HepG2 (cell line): ENCODE data around the gene HACD2. TPM values are rescaled to one million over a fixed set of nuclear protein-coding genes. Genes with fewer than 3 reads are reported as not detected.

Source experiments
- ARHGAP35 ChIP-seq: sonication (generic); formaldehyde crosslinking; IDR thresholded peaks from 2 replicates; pipeline ENCODE4 v1.9.0; 2022; ENCODE audit warnings: mild to moderate bottlenecking, inconsistent platforms, moderate library complexity, missing genetic modification reagents, borderline replicate concordance
- BORCS8-MEF2B ChIP-seq: sonication (generic); formaldehyde crosslinking; IDR thresholded peaks from 2 replicates; pipeline ENCODE4 v1.8.0; 2022; ENCODE audit warnings: mild to moderate bottlenecking, missing genetic modification reagents
- CBX2 ChIP-seq, 2 experiments: fragments of 200-600 bp in 1 of 2; sonication (generic); formaldehyde crosslinking in 1 of 2; IDR thresholded peaks; 2 replicates each; pipeline versions ENCODE4 v1.7.0 to v1.8.1; 2018 to 2022; ENCODE audit warnings: low read depth in 2 of 2, low read length in 1 of 2, mild to moderate bottlenecking in 1 of 2, missing genetic modification reagents in 1 of 2
- DPF2 ChIP-seq: sonication (generic); formaldehyde crosslinking; IDR thresholded peaks from 2 replicates; pipeline ENCODE4 v1.4.0; 2020; ENCODE audit warnings: mild to moderate bottlenecking, low read depth, missing genetic modification reagents, borderline replicate concordance
- E2F1 ChIP-seq: sonication (generic); formaldehyde crosslinking; IDR thresholded peaks from 2 replicates; pipeline ENCODE4 v1.5.0; 2020; ENCODE audit warnings: missing genetic modification reagents
- EZH2 ChIP-seq: conservative IDR thresholded peaks from 2 replicates; pipeline ENCODE4 v1.6.1; 2012; ENCODE audit warnings: mild to moderate bottlenecking, low read depth, low read length, moderate library complexity
- KLF9 ChIP-seq: IDR thresholded peaks from 2 replicates; pipeline ENCODE4 v1.6.1; 2016; ENCODE audit warnings: low read depth
- NFATC3 ChIP-seq: sonication (generic); formaldehyde crosslinking; IDR thresholded peaks from 2 replicates; pipeline ENCODE4 v1.5.1; 2020; ENCODE audit warnings: mild to moderate bottlenecking, missing genetic modification reagents
- PHF5A ChIP-seq: IDR thresholded peaks from one replicate; pipeline ENCODE4 v1.6.1; 2018; ENCODE audit warnings: low read depth, missing genetic modification reagents; ENCODE audit not compliant: unreplicated experiment
- PRPF4 ChIP-seq: fragments of 200-400 bp; formaldehyde crosslinking; IDR thresholded peaks from 2 replicates; pipeline ENCODE4 v1.6.1; 2016; ENCODE audit warnings: low read length, low read depth; ENCODE audit not compliant: poor library complexity, severe bottlenecking
- RFX3 ChIP-seq: IDR thresholded peaks from 2 replicates; pipeline ENCODE4 v1.6.1; 2016; ENCODE audit warnings: missing biosample characterization, missing genetic modification reagents
- SIN3B ChIP-seq: fragments of 150-350 bp; IDR thresholded peaks from 2 replicates; pipeline ENCODE4 v1.6.1; 2014; ENCODE audit warnings: low read length
- SP140L ChIP-seq: sonication (generic); formaldehyde crosslinking; IDR thresholded peaks from 2 replicates; pipeline ENCODE4 v1.4.0; 2020; ENCODE audit warnings: missing genetic modification reagents, borderline replicate concordance
- XBP1 ChIP-seq: sonication (generic); formaldehyde crosslinking; IDR thresholded peaks from 2 replicates; pipeline ENCODE4 v1.5.0; 2020; ENCODE audit warnings: missing genetic modification reagents
- ZBTB20 ChIP-seq: sonication (generic); formaldehyde crosslinking; IDR thresholded peaks from 2 replicates; pipeline ENCODE4 v1.8.1; 2023; ENCODE audit warnings: missing genetic modification reagents, low read depth, mild to moderate bottlenecking, borderline replicate concordance
- ZFP36 ChIP-seq: fragments of 150-350 bp; IDR thresholded peaks from 2 replicates; pipeline ENCODE4 v1.6.1; 2018; ENCODE audit warnings: borderline replicate concordance, low read length, low read depth; ENCODE audit not compliant: partially characterized antibody
- ZNF207 ChIP-seq: fragments of 450-650 bp; IDR thresholded peaks from 2 replicates; pipeline ENCODE4 v1.6.1; 2016; ENCODE audit warnings: antibody characterized with exemption, borderline replicate concordance
- ZNF557 ChIP-seq: sonication (generic); formaldehyde crosslinking; IDR thresholded peaks from 2 replicates; pipeline ENCODE4 v1.4.0; 2020; ENCODE audit warnings: missing genetic modification reagents
- ZNF670 ChIP-seq: sonication (generic); formaldehyde crosslinking; IDR thresholded peaks from 2 replicates; pipeline ENCODE4 v1.8.0; 2022; ENCODE audit warnings: mild to moderate bottlenecking, missing genetic modification reagents, borderline replicate concordance
- ZNF800 ChIP-seq: sonication (generic); formaldehyde crosslinking; IDR thresholded peaks from 2 replicates; pipeline ENCODE4 v1.4.0; 2020; ENCODE audit warnings: missing genetic modification reagents
- polyA plus RNA-seq, 8 experiments: library from polyadenylated mRNA; depleted of rRNA in 3 of 8; stranded (reverse) in 7 of 8; unstranded in 1 of 8; fragments of >200 nt; fragmentation: Illumina TruSeq in 4 of 8; extraction: Trizol in 4 of 8; gene quantifications; 2 replicates each; pipeline versions ENCODE4 v1.2.1 to v1.2.3, GENCODE V29; 2011 to 2016; ENCODE audit warnings: low read depth in 4 of 8, missing spikeins in 1 of 8, mixed read lengths in 1 of 8; ENCODE audit not compliant: insufficient read depth in 1 of 8
- total RNA-seq, 5 experiments: library from RNA; depleted of rRNA; stranded (reverse); fragments of >200 nt; fragmentation: Illumina TruSeq; extraction: Trizol; gene quantifications; 2 replicates each; pipeline ENCODE4 v1.2.3, GENCODE V29; 2016; ENCODE audit warnings: low read depth in 1 of 5

The HACD2 gene
- total and polyA plus RNA-seq, 2 of the 13 experiments (the other 11 are each of a cell fraction or from before 2014, with no cell fraction given) = 47.0 to 50.4 TPM

GRCh38 chr3:123605789-123606234 is 21.0 kb upstream of the HACD2 start (continued):
- TF ChIP-seq ZNF800 (no peak), PRPF4 (no peak), NFATC3 (CRISPR knock-in tag) (no peak), DPF2 (peak; percentile 98), E2F1 (no peak), ZBTB20 (CRISPR knock-in tag) (0 out of 2 replicates have a peak, but pooled peaks have one; percentile 32), SP140L (CRISPR knock-in tag) (no peak), ZNF557 (no peak), BORCS8-MEF2B (CRISPR knock-in tag) (no peak; the same call in 1 of the 2 replicates), ZFP36 (no peak), XBP1 (CRISPR knock-in tag) (no peak), PHF5A (CRISPR knock-in tag) (peak; percentile 47), SIN3B (no peak), ZNF207 (no peak), RFX3 (CRISPR knock-in tag) (no peak), ZNF670 (CRISPR knock-in tag) (peak; percentile 68; the same call in 1 of the 2 replicates), KLF9 (CRISPR knock-in tag) (no peak), ARHGAP35 (CRISPR knock-in tag) (no peak), CBX2 (IDR thresholded peaks at IDR 0.05; ENCODE audit: low read depth, low read length) (no peak), CBX2 (CRISPR knock-in tag; IDR thresholded peaks at IDR 0.05; ENCODE audit: low read depth) (no peak), EZH2 (no peak)
